AG09309 (cell line): ENCODE results near the gene PCDHGA4.

Source experiments
- DNase-seq: peaks from one replicate; pipeline ENCODE4 v3.0.0-alpha.2; 2010; ENCODE audit warnings: low read depth
- H3K4me3 ChIP-seq: 2 replicates; pipeline ENCODE4 v1.5.1; 2011; ENCODE audit warnings: mild to moderate bottlenecking, low read depth, low read length, moderate library complexity; ENCODE audit not compliant: control insufficient read depth
- CTCF ChIP-seq: IDR thresholded peaks from 2 replicates; pipeline ENCODE4 v1.5.1; 2011; ENCODE audit warnings: mild to moderate bottlenecking, low read depth, low read length, inconsistent platforms; ENCODE audit not compliant: insufficient read depth, control insufficient read depth; ENCODE audit errors: missing control alignments

The PCDHGA4 gene

GRCh38 chr5:141398608-141399007 lies 43.8 kb downstream of the PCDHGA4 start:
- no peak for TF ChIP-seq CTCF
- no peak overlapping the region for H3K4me3 ChIP-seq
- no peak for DNase-seq

- TF ChIP-seq CTCF: no peak
- no peak for DNase-seq
- no peak overlapping the region for H3K4me3 ChIP-seq
These were observed 44.9 kb downstream of the PCDHGA4 start for GRCh38 chr5:141399555-141400258.

GRCh38 chr5:141402553-141403243 lies 47.9 kb downstream of the PCDHGA4 start, which contains the start of gene PCDHGA9:
Gene PCDHGA9 (plus strand): TSS chr5:141402778. CDS start chr5:141402953, 175 bp downstream.
- TF ChIP-seq CTCF: peak; percentile 33
- no peak within 1 kb of the TSS for H3K4me3 ChIP-seq
- DNase-seq: no peak

GRCh38 chr5:141403387-141403786 lies 48.6 kb downstream of the PCDHGA4 start:
- no peak for DNase-seq
- H3K4me3 ChIP-seq: no peak overlapping the region
- no peak for TF ChIP-seq CTCF
